ENCODE measurements around the gene ARHGAP18. TPM values are rescaled to one million over a fixed set of nuclear protein-coding genes. Genes with fewer than 3 reads are reported as not detected.

Gene ARHGAP18
- total and polyA plus RNA-seq, 3 donors from 2014 or later: 15.8 to 29.8 (median 23.8) TPM

DNA sequence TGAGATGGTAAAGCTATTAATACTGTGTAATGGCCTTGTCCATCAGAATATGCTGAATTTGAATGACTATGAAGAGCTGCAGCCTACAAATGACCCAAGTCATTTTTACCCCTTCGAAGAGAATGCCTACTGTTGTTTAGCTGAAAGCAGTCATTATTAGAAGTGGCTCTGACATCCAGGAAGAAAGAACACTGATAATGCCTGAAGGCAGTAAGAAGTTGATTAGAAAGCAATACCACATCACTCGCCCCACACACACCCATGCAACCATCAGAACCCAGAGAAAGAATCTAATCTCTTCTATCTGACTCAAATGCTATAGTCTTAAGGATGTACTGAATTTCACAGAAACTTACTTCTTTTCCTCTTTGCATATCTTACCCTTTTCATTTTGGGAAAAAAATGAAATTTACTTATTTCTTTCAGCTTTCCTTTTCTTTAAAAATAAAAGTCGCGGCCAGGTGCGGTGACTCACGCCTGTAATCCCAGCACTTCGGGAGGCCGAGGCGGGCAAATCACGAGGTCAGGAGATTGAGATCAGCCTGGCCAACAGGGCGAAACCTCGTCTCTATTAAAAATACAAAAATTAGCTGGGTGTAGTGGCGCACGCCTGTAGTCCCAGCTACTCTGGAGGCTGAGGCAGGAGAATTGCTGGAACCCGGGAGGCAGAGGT is 61.0 kb downstream of the ARHGAP18 start:
- peaks cover 12% of the 10 kb centered on the region for H3K4me1 ChIP-seq
- no peaks in the 10 kb centered on the region for H3K9me3 ChIP-seq
- WGBS, 2 donors: 83 to 87% methylated on average over 15 of the region's 15 CpGs

DNA sequence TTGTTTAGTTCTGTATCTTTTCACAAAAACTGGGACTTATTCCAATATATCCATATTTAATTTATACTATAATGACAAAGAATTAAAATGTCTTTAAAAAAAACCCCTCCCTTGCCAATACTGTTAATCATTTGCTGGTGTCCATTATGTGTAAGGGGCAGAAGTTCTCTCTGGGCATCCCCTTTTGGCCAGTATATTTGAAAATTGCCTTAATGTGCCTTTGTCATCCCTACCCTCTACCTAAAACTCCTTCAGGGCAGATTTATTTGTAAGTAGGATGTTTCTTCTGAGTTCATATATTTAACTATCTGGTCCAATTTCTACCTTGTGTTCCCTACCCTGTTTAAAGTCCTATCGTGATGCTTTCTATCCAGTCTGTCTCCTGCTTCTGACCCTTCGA is 62.9 kb downstream of the ARHGAP18 start:
- H3K36me3 ChIP-seq (ENCODE audit: low read depth, missing control alignments): no peaks in the 10 kb centered on the region
- H3K4me3 ChIP-seq: no peak overlapping the region
- no peaks in the 10 kb centered on the region for H3K27me3 ChIP-seq
- 68 to 83% methylated on average over 2 of the region's 2 CpGs for WGBS, 2 donors
- H3K9me3 ChIP-seq: no peaks in the 10 kb centered on the region
- intact Hi-C loops (cut with DNase I; ENCODE audit: low total_unique reads): no loop called here
- peak overlapping the region in 1 of 2 donors; percentile 31 for H3K27ac ChIP-seq
- peaks cover 12% of the 10 kb centered on the region for H3K4me1 ChIP-seq
- no peak for DNase-seq
- no peak for TF ChIP-seq POLR2A (IDR thresholded peaks at IDR 0.05)
- TF ChIP-seq, protein P1, sequence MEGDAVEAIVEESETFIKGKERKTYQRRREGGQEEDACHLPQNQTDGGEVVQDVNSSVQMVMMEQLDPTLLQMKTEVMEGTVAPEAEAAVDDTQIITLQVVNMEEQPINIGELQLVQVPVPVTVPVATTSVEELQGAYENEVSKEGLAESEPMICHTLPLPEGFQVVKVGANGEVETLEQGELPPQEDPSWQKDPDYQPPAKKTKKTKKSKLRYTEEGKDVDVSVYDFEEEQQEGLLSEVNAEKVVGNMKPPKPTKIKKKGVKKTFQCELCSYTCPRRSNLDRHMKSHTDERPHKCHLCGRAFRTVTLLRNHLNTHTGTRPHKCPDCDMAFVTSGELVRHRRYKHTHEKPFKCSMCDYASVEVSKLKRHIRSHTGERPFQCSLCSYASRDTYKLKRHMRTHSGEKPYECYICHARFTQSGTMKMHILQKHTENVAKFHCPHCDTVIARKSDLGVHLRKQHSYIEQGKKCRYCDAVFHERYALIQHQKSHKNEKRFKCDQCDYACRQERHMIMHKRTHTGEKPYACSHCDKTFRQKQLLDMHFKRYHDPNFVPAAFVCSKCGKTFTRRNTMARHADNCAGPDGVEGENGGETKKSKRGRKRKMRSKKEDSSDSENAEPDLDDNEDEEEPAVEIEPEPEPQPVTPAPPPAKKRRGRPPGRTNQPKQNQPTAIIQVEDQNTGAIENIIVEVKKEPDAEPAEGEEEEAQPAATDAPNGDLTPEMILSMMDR (IDR thresholded peaks at IDR 0.05): no peak

More for the DNA sequence above, 61.0 kb downstream of the ARHGAP18 start:
- Histone ChIP-seq H3K36me3 (ENCODE audit: low read depth, missing control alignments) (no peaks in the 10 kb centered on the region), H3K27ac (no peak overlapping the region), H3K4me3 (no peak overlapping the region), H3K27me3 (no peaks in the 10 kb centered on the region)
- DNase-seq: no peak
- intact Hi-C loops (cut with DNase I; ENCODE audit: low total_unique reads): no loop called here
- TF ChIP-seq POLR2A (IDR thresholded peaks at IDR 0.05): no peak
- TF ChIP-seq, protein P1 (IDR thresholded peaks at IDR 0.05): no peak

DNA sequence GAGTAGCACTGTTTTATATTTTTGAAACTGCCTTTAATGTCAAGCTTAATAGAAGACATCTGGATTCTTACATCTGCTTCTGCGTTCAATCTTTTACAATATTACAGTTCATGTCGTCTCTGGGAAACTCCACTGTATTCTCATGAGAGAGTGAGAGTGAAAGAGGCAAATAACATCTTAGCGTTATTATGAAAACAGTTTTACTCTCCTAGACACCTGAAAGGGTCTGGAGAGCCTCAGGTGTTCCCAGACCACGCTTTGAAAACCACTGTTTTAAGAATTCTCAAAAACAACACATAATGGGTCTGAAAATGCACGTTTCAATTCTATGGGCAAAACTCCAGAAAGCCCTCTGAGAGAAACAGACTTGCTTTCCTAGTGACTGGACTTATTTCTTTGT is 63.3 kb downstream of the ARHGAP18 start:
- Histone ChIP-seq H3K27me3 (no peaks in the 10 kb centered on the region), H3K27ac (peak overlapping the region in 1 of 2 donors; percentile 31), H3K4me1 (peaks cover 12% of the 10 kb centered on the region), H3K4me3 (no peak overlapping the region), H3K9me3 (no peaks in the 10 kb centered on the region), H3K36me3 (ENCODE audit: low read depth, missing control alignments) (no peaks in the 10 kb centered on the region)
- WGBS, 2 donors: 37 to 49% methylated on average over 5 of the region's 5 CpGs
- no peak for DNase-seq
- TF ChIP-seq POLR2A (IDR thresholded peaks at IDR 0.05): no peak
- TF ChIP-seq, protein P1 (IDR thresholded peaks at IDR 0.05): no peak
- intact Hi-C loops (cut with DNase I; ENCODE audit: low total_unique reads): no loop called here

DNA sequence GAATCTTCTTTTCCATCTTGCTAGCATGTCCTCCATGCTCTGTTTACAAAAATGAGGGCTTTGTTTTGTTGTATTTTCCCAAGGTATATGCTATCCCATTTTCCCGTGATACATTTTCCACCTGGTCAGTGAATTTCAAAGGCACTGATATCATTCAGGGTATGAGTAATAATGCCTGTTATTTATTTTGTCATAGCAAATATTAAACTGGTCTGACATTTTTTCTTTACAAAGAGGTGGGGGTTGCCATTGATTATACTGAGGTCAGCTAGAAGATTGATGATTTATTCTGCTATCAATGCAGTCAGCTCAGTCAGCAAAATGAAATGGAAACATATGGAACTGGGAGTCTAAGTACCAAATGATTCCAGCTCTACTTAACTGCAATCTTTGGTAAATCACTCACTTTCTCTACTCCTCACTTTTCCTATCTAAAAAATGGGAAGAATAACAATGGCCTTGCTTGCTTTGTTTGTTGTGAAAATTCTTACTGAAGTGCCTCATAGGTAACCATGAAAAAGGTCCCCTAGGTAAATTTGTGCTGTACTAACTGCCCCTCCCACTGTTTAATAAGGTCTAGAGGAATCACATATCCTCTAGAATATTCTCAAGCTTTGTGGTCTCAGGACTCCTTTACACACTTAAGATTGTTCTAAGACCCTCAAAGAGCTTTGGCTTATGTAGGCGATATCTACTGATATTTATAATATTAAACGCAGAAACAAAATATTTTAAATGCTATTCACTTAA is 64.0 kb downstream of the ARHGAP18 start:
- TF ChIP-seq POLR2A (IDR thresholded peaks at IDR 0.05): no peak
- TF ChIP-seq, protein P1 (IDR thresholded peaks at IDR 0.05): no peak
- 80 to 84% methylated on average over 3 of the region's 3 CpGs for WGBS, 2 donors
- Histone ChIP-seq H3K27me3 (no peaks in the 10 kb centered on the region), H3K4me3 (no peak overlapping the region), H3K4me1 (peaks cover 12% of the 10 kb centered on the region), H3K9me3 (no peaks in the 10 kb centered on the region), H3K27ac (peak overlapping the region; percentile 8 to 67), H3K36me3 (ENCODE audit: low read depth, missing control alignments) (no peaks in the 10 kb centered on the region)
- no peak for DNase-seq
- intact Hi-C loops (cut with DNase I; ENCODE audit: low total_unique reads): no loop called here

All from testis (tissue), 3 donors.